VCaP (cell line): ENCODE data around the gene MINAR1.

Experiments
- H3K27ac ChIP-seq: fragments of 450-650 bp; 2 replicates; pipeline ENCODE4 v1.5.1; 2017
- CTCF ChIP-seq: fragments of 450-650 bp; conservative IDR thresholded peaks from 2 replicates; pipeline ENCODE4 v1.5.1; 2017; ENCODE audit warnings: mild to moderate bottlenecking, moderate library complexity

The MINAR1 gene

GRCh38 chr15:79455943-79456342, 23.8 kb downstream of the MINAR1 start:
- no peak for TF ChIP-seq CTCF
- no peak overlapping the region for H3K27ac ChIP-seq

- H3K27ac ChIP-seq = no peak overlapping the region
- no peak for TF ChIP-seq CTCF
Measured at GRCh38 chr15:79458491-79458890, 26.4 kb downstream of the MINAR1 start.

- no peak for TF ChIP-seq CTCF
- no peak overlapping the region for H3K27ac ChIP-seq
Measured at GRCh38 chr15:79459666-79460065, 27.5 kb downstream of the MINAR1 start.

GRCh38 chr15:79463043-79463780, 31.1 kb downstream of the MINAR1 start:
- TF ChIP-seq CTCF = no peak
- no peak overlapping the region for H3K27ac ChIP-seq

GRCh38 chr15:79463781-79464270, 31.7 kb downstream of the MINAR1 start:
- no peak for TF ChIP-seq CTCF
- H3K27ac ChIP-seq = no peak overlapping the region

- no peak for TF ChIP-seq CTCF
- no peak overlapping the region for H3K27ac ChIP-seq
Measured at GRCh38 chr15:79466488-79466887, 34.4 kb downstream of the MINAR1 start.

- no peak for TF ChIP-seq CTCF
- no peak overlapping the region for H3K27ac ChIP-seq
Measured at GRCh38 chr15:79467865-79468586, 35.9 kb downstream of the MINAR1 start.
